GM23248 (cell line): ENCODE measurements around the gene GALNT13.

Experiments
- EZH2 ChIP-seq: fragments of 200-600 bp; sonication (generic); IDR thresholded peaks from 2 replicates; pipeline ENCODE4 v1.6.1; 2018; ENCODE audit warnings: antibody characterized with exemption, mild to moderate bottlenecking; ENCODE audit not compliant: insufficient read depth, poor library complexity, severe bottlenecking
- EZH2phosphoT487 ChIP-seq: fragments of 200-600 bp; sonication (generic); IDR thresholded peaks from 2 replicates; pipeline ENCODE4 v1.6.1; 2018; ENCODE audit warnings: antibody characterized with exemption, moderate library complexity, mild to moderate bottlenecking, low read depth; ENCODE audit not compliant: insufficient read depth

DNA sequence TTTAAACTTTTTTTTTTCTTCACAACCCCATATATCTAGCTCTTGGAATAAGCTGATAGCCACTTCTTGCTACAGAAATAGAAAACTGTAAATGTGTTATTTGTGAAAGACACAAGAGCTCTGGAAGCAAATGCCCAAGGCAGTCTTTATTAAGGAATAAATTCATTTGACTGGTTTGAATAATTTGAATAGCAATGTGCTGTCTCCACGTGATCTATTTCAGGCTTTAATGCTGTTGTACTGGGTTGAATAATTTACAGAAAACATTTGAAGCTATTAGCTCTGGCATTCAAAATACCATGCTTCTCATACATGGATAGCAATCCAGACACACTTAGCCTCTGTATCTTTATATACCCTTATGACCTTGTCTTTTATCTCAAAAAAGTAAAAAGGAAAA is 460.1 kb downstream of the GALNT13 start:
- TF ChIP-seq EZH2phosphoT487: no peak
- TF ChIP-seq EZH2: no peak
